DMS79 treated with DMSO at 0.1 percent for 48 hours (cell line): Measurements from ENCODE around the gene HK1.

ENCODE experiments used
- DNase-seq: peaks from one replicate; lab custom pipeline; 2025; lab: John Stamatoyannopoulos, UW

The HK1 gene

GRCh38 chr10:69451209-69451783, 173.0 kb downstream of the HK1 start, which contains the start of gene TSPAN15:
Gene TSPAN15 (plus strand): TSS chr10:69451465. CDS start chr10:69451595, 130 bp downstream.
- peak; percentile 63 for DNase-seq
